Activated CD8-positive, alpha-beta memory T cell treated with anti-CD3 and anti-CD28 coated beads, Interleukin-2, amount 50 U/mL, for 1 hour (primary cell): ENCODE measurements around the gene UGT1A10.
"Not testable (repeated sequence)": the region's sequence is repeated elsewhere in the genome, so short reads cannot be mapped to it uniquely, and the experiment has no call there.

Source experiments
- DNase-seq: peaks from one replicate; pipeline ENCODE4 v3.0.0-alpha.2; 2020; ENCODE audit errors: extremely low read depth

Gene UGT1A10

GRCh38 chr2:233636306-233636705, at the start of gene UGT1A10:
TSS of gene UGT1A10 (plus strand) at chr2:233636448. CDS start at chr2:233636523, 75 bp downstream.
- DNase-seq = not testable (repeated sequence)

GRCh38 chr2:233588400-233588799, 47.8 kb upstream of the UGT1A10 start:
- DNase-seq = no peak

GRCh38 chr2:233592706-233593105, 43.5 kb upstream of the UGT1A10 start:
- DNase-seq = not testable (repeated sequence)

GRCh38 chr2:233593201-233593600, 43.0 kb upstream of the UGT1A10 start:
- no peak for DNase-seq

GRCh38 chr2:233597522-233597921, 38.7 kb upstream of the UGT1A10 start:
- no peak for DNase-seq

- DNase-seq = no peak
Measured at GRCh38 chr2:233598952-233599351, 37.3 kb upstream of the UGT1A10 start.

- DNase-seq = no peak
Measured at GRCh38 chr2:233600386-233600785, 35.9 kb upstream of the UGT1A10 start.

GRCh38 chr2:233602076-233602475, 34.2 kb upstream of the UGT1A10 start:
- DNase-seq = no peak

GRCh38 chr2:233603520-233603919, 32.7 kb upstream of the UGT1A10 start:
- no peak for DNase-seq

GRCh38 chr2:233604826-233605225, 31.4 kb upstream of the UGT1A10 start:
- DNase-seq = no peak

GRCh38 chr2:233605680-233606079, 30.6 kb upstream of the UGT1A10 start:
- DNase-seq = no peak

- no peak for DNase-seq
Measured at GRCh38 chr2:233611284-233611683, 25.0 kb upstream of the UGT1A10 start.

- DNase-seq = not testable (repeated sequence)
Measured at GRCh38 chr2:233617476-233617875, 18.8 kb upstream of the UGT1A10 start, which contains the start of gene UGT1A8. TSS of gene UGT1A8 (plus strand) at chr2:233617633. CDS start at chr2:233617708, 75 bp downstream.

- no peak for DNase-seq
Measured at GRCh38 chr2:233620204-233620603, 16.0 kb upstream of the UGT1A10 start.

- not testable (repeated sequence) for DNase-seq
Measured at GRCh38 chr2:233621863-233622262, 14.4 kb upstream of the UGT1A10 start.

- no peak for DNase-seq
Measured at GRCh38 chr2:233627331-233628025, 8.8 kb upstream of the UGT1A10 start.

GRCh38 chr2:233638836-233639235, 2.6 kb downstream of the UGT1A10 start:
- no peak for DNase-seq

- no peak for DNase-seq
Measured at GRCh38 chr2:233639860-233640259, 3.6 kb downstream of the UGT1A10 start.

GRCh38 chr2:233643128-233643527, 6.9 kb downstream of the UGT1A10 start:
- no peak for DNase-seq

GRCh38 chr2:233646033-233646432, 9.8 kb downstream of the UGT1A10 start:
- DNase-seq = not testable (repeated sequence)

GRCh38 chr2:233650981-233651380, 14.7 kb downstream of the UGT1A10 start:
- DNase-seq = no peak

- no peak for DNase-seq
Measured at GRCh38 chr2:233651430-233651829, 15.2 kb downstream of the UGT1A10 start.

- DNase-seq = no peak
Measured at GRCh38 chr2:233654501-233654900, 18.3 kb downstream of the UGT1A10 start.

- DNase-seq = no peak
Measured at GRCh38 chr2:233655043-233655442, 18.8 kb downstream of the UGT1A10 start.
